Myocyte (in vitro differentiated cells): ENCODE measurements around the gene APOBEC4. TPM values are rescaled to one million over a fixed set of nuclear protein-coding genes. Genes with fewer than 3 reads are reported as not detected.
"Not testable (repeated sequence)": the region's sequence is repeated elsewhere in the genome, so short reads cannot be mapped to it uniquely, and the experiment has no call there.

Experiments
- DNase-seq: peaks from one replicate; pipeline ENCODE4 v3.0.0-alpha.2; 2012; ENCODE audit warnings: low read depth
- polyA plus RNA-seq: library from polyadenylated mRNA; unstranded; fragments of >200 nt; gene quantifications from one replicate; pipeline ENCODE4 v1.2.1, GENCODE V29; 2012; ENCODE audit warnings: missing spikeins
- total RNA-seq: library from RNA; depleted of rRNA; stranded (reverse); fragments of >200 nt; gene quantifications from 2 replicates; pipeline ENCODE4 v1.2.3, GENCODE V29; 2014

Gene APOBEC4, protein sequence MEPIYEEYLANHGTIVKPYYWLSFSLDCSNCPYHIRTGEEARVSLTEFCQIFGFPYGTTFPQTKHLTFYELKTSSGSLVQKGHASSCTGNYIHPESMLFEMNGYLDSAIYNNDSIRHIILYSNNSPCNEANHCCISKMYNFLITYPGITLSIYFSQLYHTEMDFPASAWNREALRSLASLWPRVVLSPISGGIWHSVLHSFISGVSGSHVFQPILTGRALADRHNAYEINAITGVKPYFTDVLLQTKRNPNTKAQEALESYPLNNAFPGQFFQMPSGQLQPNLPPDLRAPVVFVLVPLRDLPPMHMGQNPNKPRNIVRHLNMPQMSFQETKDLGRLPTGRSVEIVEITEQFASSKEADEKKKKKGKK
- not detected in 2 replicates for total RNA-seq
- 0.04 TPM for polyA plus RNA-seq

DNA sequence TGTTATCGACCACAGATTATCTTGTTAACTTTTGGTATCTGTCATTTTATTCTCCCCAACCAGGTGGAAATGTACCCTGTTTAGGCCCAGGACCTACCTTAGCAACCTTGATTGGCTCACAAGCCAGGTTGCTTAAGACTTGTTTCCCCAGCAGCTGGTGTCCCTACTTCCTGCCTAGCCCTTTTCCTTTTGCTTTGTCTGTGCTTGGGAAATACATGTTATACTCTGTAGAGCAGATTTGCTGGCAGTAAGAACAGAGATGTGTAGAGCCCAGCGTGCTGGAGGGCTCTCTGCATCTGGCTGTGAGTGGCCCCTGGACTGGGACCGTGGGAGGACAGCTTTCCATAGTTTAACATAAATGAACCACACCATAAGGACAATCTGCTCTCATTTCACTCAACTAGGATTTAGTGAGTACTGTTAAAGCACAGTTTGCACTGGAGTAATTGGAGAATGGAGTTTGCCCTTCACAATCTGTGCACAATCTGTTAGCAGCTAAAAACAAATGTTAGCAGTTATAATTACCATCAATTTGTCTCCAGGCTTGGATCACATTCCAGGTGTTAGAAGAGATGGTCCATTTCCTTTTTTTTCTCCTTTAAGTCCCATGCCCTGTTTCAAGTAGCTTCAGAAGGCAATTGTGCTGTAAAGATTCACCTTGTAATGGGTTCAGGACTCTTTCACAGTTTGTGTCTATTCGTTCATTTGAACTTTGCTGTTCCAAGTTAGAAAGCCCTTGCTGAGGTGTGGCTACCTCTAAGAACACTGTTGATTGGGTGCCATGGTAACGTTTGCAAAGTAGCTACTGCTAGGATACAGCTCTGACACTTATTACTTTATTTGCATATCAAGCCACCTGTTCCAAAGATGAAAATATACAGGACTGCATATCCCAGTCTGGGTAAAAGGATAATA, at the start of gene APOBEC4:
Gene APOBEC4 (minus strand): TSS at position 770 of the 915 bp plus-strand sequence. CDS start 4,535 bp downstream, outside the sequence.
- DNase-seq, result no peak

- no peak for DNase-seq
These were observed 49.7 kb upstream of the APOBEC4 start for GRCh38 chr1:183702813-183703198.

DNA sequence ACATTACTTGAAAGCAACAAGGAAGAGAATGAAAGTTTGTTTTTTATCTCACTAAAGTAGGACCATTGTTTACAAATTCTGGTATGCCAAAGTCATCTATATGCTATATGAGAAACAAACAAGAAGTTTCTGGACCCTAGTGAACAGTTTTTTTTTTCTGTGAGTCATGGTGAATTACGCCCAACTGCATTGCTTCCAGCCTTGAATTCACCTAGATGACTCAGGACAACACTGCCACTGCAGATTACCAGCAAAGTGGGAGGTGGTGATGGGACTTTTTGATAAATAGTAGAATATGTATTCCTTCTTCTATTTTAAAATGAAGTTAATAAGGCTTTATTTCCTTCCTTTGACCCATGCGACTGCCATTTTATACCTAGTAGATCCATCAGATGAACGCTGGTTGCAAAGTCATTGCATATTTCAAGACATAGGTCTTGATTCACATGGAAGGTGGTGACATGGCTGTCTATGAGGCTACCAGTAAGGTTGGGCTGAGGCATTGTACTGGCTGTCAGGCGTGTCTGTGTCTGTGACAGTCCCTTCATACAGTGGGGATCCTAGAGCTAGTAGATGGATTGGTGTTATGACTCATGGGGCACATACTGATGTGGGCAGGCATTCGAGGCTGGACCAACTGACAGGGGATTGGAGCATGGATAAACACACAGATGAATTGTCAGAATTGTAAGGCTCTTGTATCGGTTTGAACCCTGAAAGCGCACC, 49.1 kb upstream of the APOBEC4 start:
- no peak for DNase-seq

DNA sequence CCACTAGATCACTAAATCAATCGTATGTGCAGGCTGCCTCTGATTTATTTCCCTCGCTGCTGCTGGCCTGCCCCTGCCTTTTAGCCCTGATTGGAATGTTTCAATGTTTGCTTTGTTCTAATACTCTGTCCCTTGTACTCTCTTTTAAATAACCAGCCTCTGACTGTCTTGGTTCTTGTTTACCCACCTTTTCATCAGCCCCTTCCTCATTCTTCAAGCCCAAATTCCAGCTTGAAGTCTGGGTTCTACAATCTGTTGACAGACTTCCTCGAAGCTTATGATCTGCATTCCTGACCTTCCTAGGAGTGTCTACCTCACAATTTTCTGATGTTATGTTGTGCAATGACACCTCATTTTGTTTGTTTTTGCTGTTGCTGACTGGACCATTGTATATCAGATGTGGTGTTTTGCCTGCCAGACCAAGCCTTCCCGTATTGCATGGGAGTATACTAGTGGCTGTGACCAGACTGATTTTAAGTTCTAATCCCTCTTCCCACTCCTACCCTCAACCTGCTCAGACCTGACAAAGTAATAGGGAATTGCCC, 46.6 kb upstream of the APOBEC4 start:
- DNase-seq, result no peak

DNA sequence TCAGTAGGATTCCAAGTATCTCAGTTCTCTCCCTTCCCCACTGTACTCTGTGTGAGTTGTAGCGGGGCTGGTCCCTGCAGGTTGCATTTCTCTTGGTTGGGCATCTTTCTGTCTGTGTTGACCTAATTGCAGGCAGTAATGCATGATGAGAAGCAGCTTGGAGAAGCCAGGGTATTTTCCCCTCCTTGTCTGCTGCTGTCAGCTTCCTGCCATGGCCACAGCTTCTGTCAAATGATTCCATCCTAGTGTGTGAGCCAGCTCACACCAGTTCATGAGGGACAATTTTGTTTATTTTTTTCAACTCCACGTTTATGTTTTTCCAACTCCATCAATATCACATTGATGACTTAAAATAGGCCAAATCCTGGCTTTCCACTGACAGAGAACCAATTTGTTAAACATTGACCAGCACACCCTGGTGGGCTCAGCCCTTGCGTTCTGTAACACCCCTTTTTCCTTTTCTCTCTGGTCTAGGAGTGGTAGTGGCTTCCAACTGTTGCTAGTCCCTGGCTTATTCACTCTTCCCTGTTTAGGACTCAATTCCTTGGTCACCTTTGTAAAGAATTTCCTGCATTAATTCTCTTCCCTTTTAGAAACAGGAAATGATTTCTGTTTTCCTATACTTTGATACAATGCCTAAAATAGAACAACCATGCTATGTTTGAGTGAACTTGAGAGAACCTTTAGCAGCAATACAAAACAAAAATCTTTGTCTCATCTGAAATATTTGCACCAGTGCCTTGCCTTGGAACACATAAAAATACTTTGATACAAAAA, 44.9 kb upstream of the APOBEC4 start:
- no peak for DNase-seq

DNA sequence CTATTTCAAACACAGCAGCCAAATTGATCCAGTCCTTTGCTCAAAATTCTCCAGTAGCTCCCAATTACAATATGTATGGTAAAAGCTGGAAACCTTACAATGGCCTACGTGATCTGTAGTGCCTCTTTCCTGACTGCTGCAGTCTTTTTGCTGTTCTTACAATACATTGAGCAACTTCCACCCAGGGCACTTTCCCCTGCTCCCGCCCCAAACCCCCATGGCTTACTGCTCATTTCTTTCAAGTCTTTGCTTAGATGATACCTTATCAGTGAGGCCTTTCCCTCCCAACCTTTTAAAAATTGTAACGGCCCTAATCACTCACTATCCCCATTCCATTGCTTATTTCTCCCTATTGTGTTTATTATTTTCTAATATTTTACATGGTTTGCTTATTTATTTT, 43.9 kb upstream of the APOBEC4 start:
- DNase-seq, result no peak

DNA sequence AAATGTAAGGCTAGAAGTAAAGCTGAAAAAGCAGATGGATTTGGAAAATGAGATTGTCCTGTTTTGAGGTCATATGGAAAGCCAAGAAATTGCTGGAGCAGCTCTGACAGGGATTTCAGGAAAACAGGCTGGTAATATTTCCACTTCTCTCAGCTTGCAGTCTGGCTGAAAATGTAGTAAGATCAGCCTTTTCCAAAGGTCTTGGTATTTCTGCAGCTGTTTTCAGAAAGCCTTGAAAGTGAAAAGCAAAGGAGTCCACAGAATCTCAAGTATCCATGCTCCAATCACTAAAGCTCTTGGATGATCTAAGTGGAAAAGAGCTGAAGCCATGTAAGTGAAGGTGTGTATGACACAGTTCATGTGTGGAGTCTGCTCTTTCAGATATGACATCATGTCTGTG, 41.6 kb upstream of the APOBEC4 start:
- peak; percentile 17 for DNase-seq

- DNase-seq, result no peak
These were observed 41.0 kb upstream of the APOBEC4 start for GRCh38 chr1:183694066-183694465.

DNA sequence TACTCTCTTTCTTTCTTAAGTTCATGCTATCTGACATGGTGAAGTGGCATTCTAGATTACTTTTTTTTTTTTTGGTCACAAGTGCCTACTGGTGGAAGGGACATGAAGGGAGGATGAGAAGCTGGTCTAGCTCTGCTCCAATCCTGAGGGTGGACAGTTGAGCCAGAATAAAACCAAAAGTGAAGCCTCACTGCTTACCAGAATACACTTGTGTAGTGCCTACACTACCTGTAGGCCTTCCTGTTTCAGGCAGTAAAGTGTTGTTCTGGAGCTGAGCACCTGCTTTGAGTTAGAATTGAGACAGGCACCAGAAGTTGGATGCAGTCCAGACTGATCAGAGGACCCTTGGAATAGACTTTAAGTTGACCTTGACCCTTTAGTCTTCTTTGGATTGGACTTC, 40.4 kb upstream of the APOBEC4 start:
- DNase-seq, result no peak

DNA sequence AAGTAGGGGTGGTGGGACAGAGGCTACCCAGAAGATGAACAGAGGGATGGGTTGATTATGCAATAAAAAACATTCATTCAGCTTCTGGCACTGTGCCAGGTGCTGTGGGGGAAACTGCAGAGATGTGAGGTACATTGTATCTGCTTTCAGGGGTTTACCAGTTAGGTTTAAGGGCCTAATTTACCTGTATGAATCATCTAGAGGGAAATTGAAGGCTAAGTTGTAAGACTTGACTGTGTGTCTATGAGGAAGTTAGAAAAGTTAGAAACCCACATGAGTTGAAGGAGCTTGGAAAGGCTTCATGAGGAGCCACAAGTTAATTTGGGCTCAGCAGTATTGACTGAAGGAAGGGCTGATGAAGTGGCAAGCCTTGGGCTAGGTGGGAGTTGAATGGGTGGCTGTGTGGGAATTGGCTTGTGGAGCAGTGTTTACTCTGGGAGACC, 36.7 kb upstream of the APOBEC4 start:
- no peak for DNase-seq

DNA sequence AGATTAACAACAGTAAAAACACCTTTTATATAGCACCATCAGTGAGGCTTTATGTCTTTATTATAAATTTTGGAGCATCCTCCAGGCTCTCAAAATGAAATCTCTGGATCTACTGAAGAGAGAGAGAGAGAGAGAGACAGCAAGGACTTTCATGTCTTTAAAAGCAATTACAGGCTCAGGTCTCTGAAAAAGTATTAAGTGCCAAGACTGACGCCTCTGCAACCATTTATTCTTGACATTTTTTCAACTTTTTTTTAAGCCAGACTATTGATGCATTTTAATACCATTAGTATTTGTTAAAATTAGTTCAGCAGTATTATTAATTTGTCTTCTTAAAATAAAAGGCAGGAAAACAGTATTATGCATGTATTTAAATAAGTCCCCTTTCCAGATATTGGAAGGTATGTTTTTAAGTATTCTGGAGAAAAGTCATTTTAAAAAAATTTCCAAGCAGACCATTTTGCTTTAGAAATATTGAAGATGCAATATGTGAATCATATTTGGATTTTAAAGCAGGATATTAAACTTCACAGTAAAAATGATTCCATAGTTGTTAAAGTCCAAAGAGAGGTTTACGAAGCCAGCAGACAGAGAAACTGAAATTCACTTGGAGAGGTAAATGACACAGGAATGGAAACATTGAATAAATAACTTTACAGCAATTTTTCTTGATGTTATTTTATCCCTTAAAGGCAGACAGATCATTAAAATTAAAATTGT, 35.4 kb upstream of the APOBEC4 start:
- DNase-seq, result no peak

DNA sequence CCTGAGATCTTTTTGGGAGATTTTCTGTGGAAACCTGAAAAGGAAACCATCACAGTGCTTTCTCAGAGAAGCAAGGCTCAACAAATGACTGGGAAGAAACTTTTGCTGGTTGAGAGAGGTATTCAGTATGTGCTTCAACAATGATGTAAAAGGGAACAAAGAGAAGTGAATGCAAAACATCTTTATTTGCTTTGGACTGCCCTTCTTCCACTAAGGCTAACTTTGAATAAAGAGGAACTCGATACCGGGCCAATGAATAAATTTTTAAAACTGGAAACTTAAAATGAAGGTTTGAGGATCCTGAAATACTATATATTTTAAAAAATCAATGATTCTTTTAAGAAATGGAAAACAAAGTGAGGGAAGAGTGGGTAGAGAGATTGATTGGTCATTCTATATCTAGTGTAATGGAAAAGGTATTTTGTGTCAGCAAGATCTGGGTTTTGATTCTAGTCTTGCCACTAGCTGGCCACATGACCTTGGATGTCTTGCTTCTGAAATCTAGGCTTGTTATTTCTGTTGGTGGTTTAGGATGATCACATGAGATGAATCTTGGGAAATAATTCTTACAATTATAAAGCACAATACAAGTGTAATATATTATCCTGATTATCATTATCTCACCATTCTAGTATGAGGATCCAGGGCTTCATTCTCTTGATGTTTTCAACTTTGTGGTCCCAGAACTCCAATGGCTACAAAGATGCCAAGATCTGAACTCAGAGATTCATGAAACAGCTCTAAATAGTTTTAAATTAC, 34.6 kb upstream of the APOBEC4 start:
- DNase-seq, result no peak

DNA sequence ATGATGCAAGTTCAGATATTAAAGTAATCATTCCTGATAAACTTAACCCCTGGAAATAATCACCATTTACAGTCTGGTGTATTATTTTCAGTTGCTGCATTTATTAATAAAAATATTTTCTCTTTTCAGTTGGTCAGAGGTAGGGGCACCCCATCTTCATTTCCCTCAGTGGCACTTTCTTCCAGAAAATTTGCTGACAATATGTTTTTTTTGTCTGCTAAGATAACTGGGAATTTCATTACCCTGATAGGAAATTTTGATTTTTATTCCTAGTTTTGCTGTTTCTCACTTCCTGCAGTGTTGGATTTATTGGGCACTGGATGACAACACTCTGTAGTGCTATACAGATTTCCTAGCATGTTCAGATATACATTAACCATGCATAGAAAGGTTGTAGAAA, 33.1 kb upstream of the APOBEC4 start:
- no peak for DNase-seq

DNA sequence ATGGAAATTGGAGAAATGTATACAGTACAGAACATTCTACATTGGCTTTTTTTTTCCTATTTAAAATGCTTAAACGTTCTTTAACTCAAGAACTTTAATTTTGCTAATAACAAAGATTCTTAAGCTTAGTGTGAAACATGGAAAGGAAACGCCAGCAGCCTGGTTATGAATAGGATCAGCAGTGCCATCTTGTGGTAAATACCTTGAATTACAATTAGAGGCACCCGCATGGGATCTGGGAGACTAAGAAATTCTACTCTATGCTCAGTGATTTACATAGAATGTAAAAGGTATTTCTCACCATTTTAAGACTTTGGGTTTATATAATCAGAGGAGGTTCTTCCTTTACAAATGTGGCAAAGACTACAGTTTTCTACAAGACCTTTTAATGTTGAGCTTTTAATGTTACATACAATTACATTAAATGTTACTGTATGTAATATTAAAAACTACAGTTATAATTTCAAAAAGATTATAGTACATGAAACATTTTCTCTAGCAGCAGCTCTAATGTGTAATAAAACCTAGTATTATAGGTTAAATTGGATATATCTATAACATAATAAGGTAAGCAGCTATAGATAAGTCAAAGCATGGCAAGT, 32.1 kb upstream of the APOBEC4 start:
- DNase-seq, result peak; percentile 60

GRCh38 chr1:183679363-183679762, 26.2 kb upstream of the APOBEC4 start:
- DNase-seq, result not testable (repeated sequence)

- no peak for DNase-seq
These were observed 25.7 kb upstream of the APOBEC4 start for GRCh38 chr1:183678819-183679218.

- DNase-seq, result no peak
These were observed 23.6 kb upstream of the APOBEC4 start for GRCh38 chr1:183676586-183677189.
